ENCODE data around the gene MIX23.

DNA sequence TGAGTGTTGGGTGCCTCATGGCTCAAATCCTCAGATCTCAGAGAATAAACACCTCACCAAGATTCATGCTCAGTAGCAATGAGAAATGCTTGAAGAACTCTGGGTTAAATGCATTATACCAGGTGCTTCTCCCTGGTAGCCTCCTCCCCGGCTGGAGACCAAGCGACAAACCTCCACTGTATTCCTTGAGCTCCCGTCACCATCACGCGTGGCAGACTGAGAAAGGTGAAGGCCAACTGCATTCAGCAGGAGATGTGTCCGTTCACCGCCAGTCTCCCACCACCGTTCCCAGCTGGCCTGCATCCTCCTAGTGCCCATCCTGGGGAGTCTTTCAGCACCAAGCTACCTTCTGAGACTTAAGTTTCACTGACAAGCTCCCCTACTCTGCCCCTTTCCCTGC, 50.5 kb downstream of the MIX23 start:
- TF ChIP-seq, protein P1, sequence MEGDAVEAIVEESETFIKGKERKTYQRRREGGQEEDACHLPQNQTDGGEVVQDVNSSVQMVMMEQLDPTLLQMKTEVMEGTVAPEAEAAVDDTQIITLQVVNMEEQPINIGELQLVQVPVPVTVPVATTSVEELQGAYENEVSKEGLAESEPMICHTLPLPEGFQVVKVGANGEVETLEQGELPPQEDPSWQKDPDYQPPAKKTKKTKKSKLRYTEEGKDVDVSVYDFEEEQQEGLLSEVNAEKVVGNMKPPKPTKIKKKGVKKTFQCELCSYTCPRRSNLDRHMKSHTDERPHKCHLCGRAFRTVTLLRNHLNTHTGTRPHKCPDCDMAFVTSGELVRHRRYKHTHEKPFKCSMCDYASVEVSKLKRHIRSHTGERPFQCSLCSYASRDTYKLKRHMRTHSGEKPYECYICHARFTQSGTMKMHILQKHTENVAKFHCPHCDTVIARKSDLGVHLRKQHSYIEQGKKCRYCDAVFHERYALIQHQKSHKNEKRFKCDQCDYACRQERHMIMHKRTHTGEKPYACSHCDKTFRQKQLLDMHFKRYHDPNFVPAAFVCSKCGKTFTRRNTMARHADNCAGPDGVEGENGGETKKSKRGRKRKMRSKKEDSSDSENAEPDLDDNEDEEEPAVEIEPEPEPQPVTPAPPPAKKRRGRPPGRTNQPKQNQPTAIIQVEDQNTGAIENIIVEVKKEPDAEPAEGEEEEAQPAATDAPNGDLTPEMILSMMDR (IDR thresholded peaks at IDR 0.05): no peak
- TF ChIP-seq POLR2A (IDR thresholded peaks at IDR 0.05): no peak
